HL-60 (cell line): ENCODE measurements around the gene PRDM12.

Experiments
- DNase-seq, 2 experiments: peaks; one replicate each; pipeline ENCODE4 v3.0.0-alpha.2; 2010 to 2020; ENCODE audit warnings: low read depth in 1 of 2, low spot score in 1 of 2
- H3K27ac ChIP-seq: fragments of 250-450 bp; sonication (Bioruptor Pico); replicated peaks from 2 replicates; pipeline ENCODE4 v1.5.1; 2020; ENCODE audit warnings: mild to moderate bottlenecking, moderate library complexity
- H3K27me3 ChIP-seq: fragments of 250-450 bp; sonication (Bioruptor Pico); 2 replicates; pipeline ENCODE4 v1.5.1; 2021; ENCODE audit warnings: mild to moderate bottlenecking, moderate library complexity; ENCODE audit not compliant: insufficient read depth, poor library complexity, severe bottlenecking
- H3K4me3 ChIP-seq: replicated peaks from 2 replicates; pipeline ENCODE4 v1.5.1; 2011; ENCODE audit warnings: mild to moderate bottlenecking, control low read depth, low read length; ENCODE audit not compliant: insufficient read depth
- CTCF ChIP-seq: IDR thresholded peaks from one replicate; pipeline ENCODE4 v1.5.1; 2011; ENCODE audit warnings: low read length, control low read depth, inconsistent platforms; ENCODE audit not compliant: insufficient read depth
- GABPA ChIP-seq: IDR thresholded peaks from 2 replicates; pipeline ENCODE4 v1.6.1; 2012; ENCODE audit warnings: low read depth
- POLR2AphosphoS5 ChIP-seq: IDR thresholded peaks from 2 replicates; pipeline ENCODE4 v1.6.1; 2012; ENCODE audit warnings: low read depth
- REST ChIP-seq: IDR thresholded peaks from 2 replicates; pipeline ENCODE4 v1.6.1; 2012; ENCODE audit warnings: low read depth; ENCODE audit not compliant: insufficient replicate concordance
- SPI1 ChIP-seq: IDR thresholded peaks from 2 replicates; pipeline ENCODE4 v1.6.1; 2012; ENCODE audit warnings: low read depth, mild to moderate bottlenecking, borderline replicate concordance

The PRDM12 gene

DNA sequence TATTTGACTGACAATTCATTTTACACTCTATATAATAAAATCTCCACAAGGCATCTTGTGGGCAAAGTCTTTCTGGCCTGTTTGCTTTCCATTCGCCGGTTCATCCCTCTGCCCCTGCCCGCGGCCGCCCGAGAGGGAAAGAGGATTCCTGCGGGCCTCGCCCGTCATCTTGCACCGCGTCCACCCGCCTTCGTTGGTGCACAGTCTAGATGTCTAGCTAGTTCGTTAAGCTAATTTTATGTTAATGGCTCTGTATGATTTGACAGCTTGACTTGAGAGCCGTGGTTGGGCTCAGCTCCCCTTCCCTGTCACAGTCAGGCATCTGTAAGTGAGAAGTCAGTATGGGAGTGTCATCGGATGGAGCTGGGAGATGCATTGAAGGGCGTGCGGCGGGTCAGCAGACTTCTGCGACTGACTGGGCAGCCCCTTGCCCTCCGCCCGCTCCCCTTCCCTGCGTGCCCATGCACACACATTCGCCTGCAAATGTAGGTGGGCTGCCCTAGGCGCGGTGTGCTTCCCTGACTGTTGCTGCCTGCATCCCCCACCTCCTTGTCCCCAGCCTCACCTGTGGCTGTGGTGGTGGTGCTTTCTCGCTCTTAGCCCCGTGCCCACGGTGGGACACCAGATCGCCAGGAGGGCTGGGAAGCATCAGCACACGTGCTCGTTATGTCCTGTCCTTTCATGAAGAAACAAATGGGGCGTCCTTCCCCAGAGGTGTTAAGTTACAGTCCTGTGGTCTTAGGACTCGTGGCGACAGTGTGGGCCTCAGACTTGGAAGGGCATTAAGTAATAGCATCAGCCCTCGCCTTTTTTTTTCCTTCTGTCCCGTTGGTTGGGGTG lies 25.9 kb upstream of the PRDM12 start:
- H3K27ac ChIP-seq, result 0 out of 2 replicates have a peak overlapping the region, but pooled peaks have one; percentile 4
- no peak for DNase-seq
- no peaks in the 10 kb centered on the region for H3K27me3 ChIP-seq
- no peak for TF ChIP-seq SPI1
- TF ChIP-seq REST, result no peak
- no peak for TF ChIP-seq POLR2AphosphoS5
- no peak for TF ChIP-seq GABPA
- no peak for TF ChIP-seq CTCF
- H3K4me3 ChIP-seq, result no peak overlapping the region

DNA sequence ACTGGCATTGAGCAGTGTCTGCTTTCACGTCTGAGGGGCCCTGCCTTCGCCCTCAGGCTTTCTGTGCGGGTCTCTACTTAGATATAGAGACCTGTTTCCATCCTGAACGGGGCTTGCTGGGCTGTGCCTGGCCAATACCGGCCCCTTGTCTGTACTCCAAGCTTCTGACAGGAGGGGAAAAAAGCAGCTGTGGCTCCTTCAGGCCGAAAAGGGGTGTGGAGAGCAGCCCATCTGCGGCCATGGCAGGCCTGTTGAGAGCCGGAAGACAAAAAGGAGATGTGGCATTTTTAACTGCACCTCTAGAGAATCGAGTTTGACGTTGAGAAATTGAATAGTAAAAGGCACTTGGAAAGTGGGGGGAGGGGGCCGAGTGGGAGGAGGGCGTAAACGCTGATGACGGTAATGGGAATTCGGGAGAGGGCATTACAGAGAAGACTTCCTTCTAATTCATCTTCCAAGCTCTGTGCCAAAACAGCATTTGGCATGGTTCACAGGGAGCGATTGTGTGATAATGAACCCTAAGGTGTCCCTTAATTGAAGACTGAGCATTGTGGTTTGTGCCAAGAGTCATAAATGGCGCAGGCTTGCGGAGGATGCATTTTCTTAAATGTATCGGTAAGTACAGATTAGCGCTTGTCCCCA lies 25.1 kb upstream of the PRDM12 start:
- DNase-seq, result peak in 1 of 2 experiments; percentile 44
- H3K27ac ChIP-seq, result 0 out of 2 replicates have a peak overlapping the region, but pooled peaks have one; percentile 4
- TF ChIP-seq CTCF, result no peak
- no peak; the same call in 1 of the 2 replicates for TF ChIP-seq POLR2AphosphoS5
- H3K27me3 ChIP-seq, result no peaks in the 10 kb centered on the region
- no peak overlapping the region for H3K4me3 ChIP-seq

DNA sequence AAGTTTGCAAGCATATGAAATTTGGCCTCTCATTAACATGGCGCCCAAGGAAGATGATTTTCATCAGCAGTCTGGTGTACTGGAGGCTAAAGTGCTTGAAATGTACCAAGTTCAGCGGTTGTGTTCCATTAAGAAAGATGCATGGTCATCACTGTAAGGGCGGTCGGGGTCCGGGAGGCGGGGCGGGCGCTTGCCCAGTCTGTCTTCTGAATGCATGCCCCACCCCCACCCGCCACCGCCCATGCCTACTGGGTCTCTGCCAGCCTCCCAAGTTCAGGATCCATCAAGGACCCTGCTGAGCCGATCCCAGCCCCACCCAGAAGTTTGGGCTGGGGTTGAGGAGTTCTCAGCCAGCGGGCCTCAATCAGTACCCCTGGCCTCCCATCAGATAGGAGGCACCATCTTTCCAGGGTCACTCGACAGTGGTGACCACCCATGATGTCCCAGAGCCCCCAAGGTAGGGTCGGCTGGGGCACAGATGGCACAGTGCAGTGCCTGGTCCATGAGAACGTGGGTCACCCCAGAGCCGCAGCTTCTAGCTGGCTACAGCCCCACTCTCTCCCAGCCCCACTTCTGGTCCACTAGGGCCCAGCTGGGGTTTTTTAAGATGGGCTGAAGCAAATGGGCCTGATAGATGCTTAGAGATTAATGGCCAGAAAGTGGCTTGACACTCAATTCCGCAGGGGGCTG lies 24.4 kb upstream of the PRDM12 start:
- TF ChIP-seq POLR2AphosphoS5, result no peak
- TF ChIP-seq CTCF, result no peak
- no peak for TF ChIP-seq SPI1
- TF ChIP-seq REST, result no peak
- no peak for TF ChIP-seq GABPA
- Histone ChIP-seq H3K4me3 (no peak overlapping the region), H3K27ac (no peak overlapping the region), H3K27me3 (no peaks in the 10 kb centered on the region)
- DNase-seq, result no peak
